Right lung (tissue), 5 donors: ENCODE results near the gene DDX43. TPM values are rescaled to one million over a fixed set of nuclear protein-coding genes. Genes with fewer than 3 reads are reported as not detected.
A peak's percentile ranks its signal among the peaks of the same experiment; 100 is the strongest.
"Not testable (repeated sequence)": the region's sequence is repeated elsewhere in the genome, so short reads cannot be mapped to it uniquely, and the experiment has no call there.

Source experiments
- DNase-seq, 2 donors: peaks; one replicate each; pipeline ENCODE4 v3.0.0-alpha.2; 2013
- polyA plus RNA-seq, 5 donors: library from polyadenylated mRNA; unstranded; fragments of 120-200 nt; gene quantifications; one replicate each; pipeline versions ENCODE4 v1.2.1 to v1.2.3, GENCODE V29; 2013; ENCODE audit warnings: inconsistent platforms in 1 of 5, low replicate concordance in 1 of 5; ENCODE audit not compliant: insufficient read length in 5 of 5, insufficient read depth in 1 of 5

DDX43 gene
- polyA plus RNA-seq, 5 donors, result 0.26 to 1.8 (median 1.00) TPM

GRCh38 chr6:73388800-73389512, 5.7 kb upstream of the DDX43 start:
- peak; percentile 49 to 56 for DNase-seq

DNA sequence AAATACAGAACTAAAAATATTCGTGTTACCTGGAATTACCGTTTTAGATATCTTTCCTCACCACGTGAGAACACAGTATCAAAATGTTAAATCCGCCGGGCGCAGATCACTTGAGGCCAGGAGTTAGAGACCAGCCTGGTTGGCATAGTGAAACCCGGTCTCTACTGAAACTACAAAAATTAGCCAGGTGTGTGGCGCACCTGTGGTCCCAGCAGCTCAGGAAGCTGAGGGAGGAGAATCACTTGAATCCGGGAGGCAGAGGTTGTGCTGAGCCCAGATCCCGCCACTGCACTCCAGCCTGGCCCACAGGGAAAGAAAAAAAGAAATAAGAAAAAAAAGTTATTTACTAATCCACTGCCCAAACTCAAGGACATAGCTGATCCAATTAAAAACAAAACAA, 4.8 kb upstream of the DDX43 start:
- no peak for DNase-seq

DNA sequence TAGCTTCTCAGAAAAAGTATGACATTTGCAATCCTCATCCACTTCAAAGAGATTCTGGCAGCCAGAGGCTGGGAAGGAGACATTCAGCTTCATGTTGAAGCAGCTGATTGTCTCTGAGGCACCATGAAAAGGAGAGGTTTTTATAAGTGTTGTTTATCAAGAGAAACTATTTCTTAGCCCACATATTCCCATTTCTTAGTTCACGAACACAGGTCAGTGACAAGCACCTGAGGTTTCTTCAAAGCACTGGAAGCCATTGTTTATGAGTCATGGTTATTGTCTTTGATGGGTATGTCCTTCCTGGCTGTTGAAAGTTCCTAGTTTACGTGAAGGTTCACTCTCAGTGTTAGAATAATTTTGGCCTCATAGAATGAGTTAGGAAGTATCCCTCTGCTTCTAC, 3.0 kb upstream of the DDX43 start:
- DNase-seq, result no peak

GRCh38 chr6:73392188-73392587, 2.4 kb upstream of the DDX43 start:
- DNase-seq, result not testable (repeated sequence)

DNA sequence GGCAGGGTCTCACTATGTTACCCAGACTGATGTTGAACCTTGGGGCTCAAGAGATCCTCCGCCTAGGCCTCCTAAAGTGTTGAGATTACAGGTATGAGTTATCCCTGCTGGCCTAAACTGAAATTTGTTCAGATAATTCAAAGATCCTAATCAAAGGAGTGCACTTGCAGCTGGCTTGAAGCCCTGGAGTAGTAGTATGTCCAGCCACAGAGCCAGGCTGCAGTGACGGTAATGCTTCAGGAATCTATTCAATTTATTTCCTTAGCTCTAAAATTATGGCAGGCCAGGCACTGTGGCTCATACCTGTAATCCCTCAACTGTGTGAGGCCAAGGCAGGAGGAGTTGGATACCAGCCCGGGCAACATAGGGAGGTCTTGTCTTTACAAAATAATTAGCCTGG, 1.4 kb upstream of the DDX43 start:
- no peak for DNase-seq

DNA sequence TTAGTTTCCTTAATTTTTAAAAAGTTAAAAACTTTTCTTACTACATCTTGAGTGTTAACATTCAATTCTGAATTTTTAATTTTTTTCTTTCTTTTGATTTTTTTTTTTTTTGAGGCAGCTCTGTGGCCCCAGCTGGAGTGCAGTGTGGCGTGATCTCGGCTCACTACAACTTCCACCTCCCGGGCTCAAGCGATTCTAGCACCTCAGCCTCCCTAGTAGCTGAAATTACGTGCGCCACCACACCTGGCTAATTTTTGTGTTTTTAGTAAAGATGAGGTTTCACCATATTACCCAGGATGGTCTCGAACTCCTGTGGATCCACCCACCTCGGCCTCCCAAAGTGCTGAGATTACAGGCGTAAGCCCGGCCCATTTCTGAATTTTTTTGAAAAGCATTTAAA, 1.2 kb downstream of the DDX43 start:
- DNase-seq, result no peak

DNA sequence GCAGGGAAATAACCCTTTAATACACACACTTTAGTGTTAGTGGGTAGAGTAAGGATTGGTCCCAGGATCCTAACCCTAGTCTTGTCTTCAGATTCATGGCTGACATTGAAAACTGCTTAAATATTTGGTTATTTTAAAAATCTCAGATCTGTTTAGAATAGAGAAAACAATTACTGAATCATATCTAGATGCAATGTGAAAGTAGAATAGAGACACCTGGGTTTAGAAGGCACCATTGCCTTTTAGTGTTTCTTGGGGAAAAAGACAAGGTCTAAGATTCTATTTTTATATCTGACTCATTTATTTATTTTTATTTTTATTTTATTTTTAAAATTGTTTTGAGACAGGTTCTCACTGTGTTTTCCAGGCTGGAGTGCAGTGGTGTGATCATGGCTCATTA, 6.0 kb downstream of the DDX43 start:
- no peak for DNase-seq

GRCh38 chr6:73409395-73409794, 14.8 kb downstream of the DDX43 start:
- DNase-seq, result no peak

GRCh38 chr6:73413102-73413501, 18.5 kb downstream of the DDX43 start:
- no peak for DNase-seq

GRCh38 chr6:73418081-73418741, 23.6 kb downstream of the DDX43 start:
- DNase-seq, result no peak

DNA sequence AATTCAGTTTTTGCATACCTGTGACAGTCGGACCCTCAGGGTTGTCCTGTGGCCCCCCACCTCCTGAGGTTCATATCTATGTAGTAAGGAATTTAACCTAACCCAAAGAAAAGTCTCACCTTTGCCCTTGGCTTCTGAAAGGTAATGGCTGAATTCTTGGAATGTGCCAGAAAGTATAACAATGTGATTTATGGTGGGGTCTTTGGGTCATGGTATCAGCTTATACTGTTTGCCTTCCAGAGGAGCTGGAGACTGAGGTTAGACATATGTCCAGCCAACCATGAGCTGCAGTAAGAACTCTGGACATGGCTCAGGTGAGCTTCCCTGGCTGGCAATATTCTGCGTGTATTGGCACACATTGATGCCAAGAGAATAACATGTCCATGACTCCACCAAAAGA, 26.9 kb downstream of the DDX43 start:
- no peak for DNase-seq

DNA sequence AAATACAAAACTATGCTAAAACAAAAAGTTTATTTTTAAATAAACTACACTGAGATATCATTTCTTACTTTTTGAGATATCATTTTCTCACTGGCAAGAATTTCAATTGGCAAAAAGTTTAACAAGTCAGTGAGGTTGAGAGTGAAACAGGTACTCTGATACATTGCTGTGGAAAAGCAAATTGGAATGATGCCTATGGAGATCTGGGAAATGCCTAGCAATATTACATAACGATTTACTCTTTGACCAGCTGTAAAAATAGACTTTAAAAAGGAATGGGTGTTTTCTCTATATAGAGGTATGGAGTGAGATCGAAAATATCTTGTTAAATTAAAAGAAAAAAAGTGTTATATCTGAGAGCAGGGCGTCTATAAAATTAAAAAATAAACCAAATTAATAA, 40.6 kb downstream of the DDX43 start:
- DNase-seq, result no peak

DNA sequence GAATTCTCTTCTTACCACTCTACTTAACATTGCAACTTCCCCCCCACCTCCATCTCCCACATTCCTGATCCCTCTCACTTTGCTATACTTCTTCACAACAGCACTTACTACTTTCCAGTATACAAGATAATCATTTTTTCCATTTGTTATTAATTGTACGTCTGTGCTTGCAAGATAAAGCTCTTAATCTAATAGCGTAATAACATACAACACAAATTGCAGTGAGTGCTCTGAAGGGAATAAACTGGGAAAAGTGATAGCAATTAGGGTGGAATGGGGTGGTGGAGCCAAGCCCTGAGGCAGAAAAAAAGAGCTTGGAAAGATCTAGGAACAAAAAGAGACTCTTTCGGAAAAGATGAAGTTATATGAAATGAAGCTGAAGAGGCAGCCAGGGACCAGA, 48.9 kb downstream of the DDX43 start:
- DNase-seq, result no peak

- peak; percentile 40 to 73 for DNase-seq
Measured at GRCh38 chr6:73451223-73452106, 56.8 kb downstream of the DDX43 start.

DNA sequence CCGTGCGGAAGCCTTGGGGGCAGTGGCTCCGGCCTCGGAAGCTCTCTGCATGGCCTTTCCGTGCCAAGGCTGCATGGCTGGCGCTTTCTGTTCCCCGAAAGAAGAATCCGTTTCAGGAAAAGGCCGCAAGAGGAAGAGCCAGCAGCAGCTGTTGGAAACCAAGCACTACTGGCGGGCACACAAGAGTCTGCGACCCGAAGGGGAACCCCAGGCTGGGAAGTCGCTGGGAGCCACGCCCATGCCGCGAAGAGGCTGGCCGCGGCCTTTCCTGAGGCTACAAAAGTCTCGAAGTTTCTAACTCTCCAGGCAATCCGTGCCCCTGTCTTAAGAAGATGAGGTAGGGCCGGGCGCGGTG, 57.5 kb downstream of the DDX43 start, which contains the start of gene CGAS:
Gene CGAS (minus strand): TSS at position 191 of the 355 bp plus-strand sequence. CDS start 116 bp downstream, at position 75.
- DNase-seq, result peak; percentile 70 to 72

GRCh38 chr6:73455865-73456629, 61.4 kb downstream of the DDX43 start:
- DNase-seq, result no peak

GRCh38 chr6:73459474-73459873, 64.8 kb downstream of the DDX43 start:
- not testable (repeated sequence) for DNase-seq

- DNase-seq, result no peak
Measured at GRCh38 chr6:73460056-73460455, 65.4 kb downstream of the DDX43 start.

DNA sequence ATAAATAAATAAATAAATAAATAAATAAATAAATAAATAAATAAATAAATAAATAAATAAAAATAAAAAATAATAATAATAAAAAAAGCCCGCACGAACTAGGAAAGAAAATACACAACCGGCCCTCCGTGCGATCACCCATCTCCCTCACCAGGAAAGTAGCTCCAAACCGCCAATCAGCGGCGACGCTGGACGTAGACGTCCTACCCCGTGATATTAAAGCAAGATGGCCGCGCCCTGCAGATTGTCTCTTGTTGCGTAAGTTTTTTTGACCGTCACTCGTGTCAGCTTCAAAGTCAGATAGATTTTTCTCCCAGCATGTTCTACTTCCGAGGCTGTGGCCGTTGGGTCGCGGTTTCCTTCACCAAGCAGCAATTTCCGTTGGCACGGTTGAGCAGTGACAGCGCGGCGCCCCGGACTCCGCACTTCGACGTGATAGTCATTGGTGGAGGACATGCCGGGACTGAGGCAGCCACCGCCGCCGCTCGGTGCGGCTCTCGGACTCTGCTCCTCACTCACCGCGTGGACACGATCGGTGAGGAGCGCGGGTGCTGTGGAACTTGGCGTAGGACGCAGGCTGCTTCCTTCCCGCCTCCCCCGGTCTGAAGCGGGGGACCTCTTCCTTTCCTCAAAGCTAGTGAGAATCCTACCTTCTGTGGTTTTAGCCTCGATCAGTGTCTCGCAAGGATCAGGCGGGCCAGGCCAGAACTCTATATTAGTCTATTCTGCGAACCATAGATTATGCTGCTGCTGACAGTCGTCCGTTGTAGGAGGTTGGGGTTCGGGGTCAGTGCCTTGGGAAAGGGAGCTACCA, 67.1 kb downstream of the DDX43 start, which contains the start of gene MTO1:
Gene MTO1 (plus strand): TSS at position 201 of the 814 bp plus-strand sequence. CDS start 118 bp downstream, at position 319.
- DNase-seq, result peak; percentile 83 to 84
